ENCODE data around the gene GNAZ. TPM values are rescaled to one million over a fixed set of nuclear protein-coding genes. Genes with fewer than 3 reads are reported as not detected.

GNAZ gene
- total and polyA plus RNA-seq, 2 donors from 2014 or later, result 3.7 to 5.7 TPM

DNA sequence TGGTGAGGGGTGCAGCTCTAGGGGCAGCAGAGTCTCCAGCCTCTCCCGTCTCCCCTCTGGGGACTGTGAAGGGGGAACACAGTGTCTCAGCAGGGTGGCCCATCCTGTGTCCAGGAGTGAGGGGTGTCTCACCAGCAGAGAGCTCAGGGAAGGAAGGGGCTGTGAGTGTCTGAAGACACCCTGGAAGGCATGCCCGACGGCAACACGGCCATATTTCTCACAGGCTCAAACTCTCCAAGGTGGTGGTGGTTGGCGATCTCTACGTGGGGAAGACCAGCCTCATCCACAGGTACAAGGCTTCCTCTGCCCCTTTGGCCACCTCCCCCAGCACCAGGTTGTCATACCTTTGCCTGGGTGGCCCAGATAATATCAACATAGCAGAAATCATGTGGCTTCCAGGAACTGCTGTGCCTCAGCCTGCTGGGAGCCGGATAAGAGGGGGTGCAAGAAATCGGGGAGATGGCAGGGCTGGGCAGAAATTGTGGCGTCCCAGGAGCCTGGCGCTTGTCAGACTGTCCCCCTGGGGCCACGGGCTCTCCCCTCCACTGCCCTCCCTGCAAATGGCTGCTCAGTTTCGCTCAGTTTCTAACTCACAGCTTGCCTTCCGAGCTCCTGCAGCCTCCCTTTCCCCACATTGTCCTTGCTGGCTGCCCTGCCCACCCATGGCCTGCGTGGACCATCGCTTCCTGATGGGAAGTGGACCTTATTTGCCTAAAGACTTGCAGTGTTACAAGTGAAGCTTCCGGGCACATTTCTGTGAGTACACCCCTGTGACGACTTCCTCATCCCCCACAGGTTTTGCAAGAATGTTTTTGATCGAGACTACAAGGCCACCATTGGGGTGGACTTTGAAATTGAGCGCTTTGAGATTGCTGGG, 82.2 kb downstream of the GNAZ start:
- H3K4me1 ChIP-seq (ENCODE audit: control insufficient read depth in 2 of 3, insufficient read depth in 2 of 3, low read depth in 1 of 3, low read length in 3 of 3), result peaks cover 0 to under 1% (median 0%) of the 10 kb centered on the region in 3 donors

DNA sequence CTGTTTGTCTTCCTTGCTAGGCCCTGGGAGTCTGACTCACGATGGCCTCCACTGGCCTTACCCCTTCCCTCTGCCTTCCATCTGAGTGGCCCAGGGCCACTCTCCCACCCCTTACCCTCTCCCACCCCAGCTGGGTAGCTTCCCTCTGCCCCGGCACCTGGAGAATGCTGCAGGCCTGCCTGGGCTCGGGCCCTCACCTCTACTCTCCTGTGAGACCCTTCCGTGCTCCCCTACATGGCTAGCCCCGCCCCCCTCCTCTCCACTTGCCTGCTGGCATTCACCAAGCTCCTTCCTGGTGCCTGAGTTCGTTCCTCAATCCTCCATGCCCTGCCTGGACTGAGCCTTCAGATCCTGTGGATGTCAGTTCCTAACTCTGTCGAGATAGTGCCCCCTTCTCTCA, 83.7 kb downstream of the GNAZ start:
- peaks cover 0 to 17% (median 9%) of the 10 kb centered on the region in 3 donors for H3K36me3 ChIP-seq (ENCODE audit: control insufficient read depth in 2 of 3, insufficient read depth in 3 of 3, low read length in 3 of 3)
- no peaks in the 10 kb centered on the region for H3K9me3 ChIP-seq (ENCODE audit: control insufficient read depth in 2 of 3, insufficient read depth in 1 of 3, low read length in 3 of 3)
- H3K4me1 ChIP-seq (ENCODE audit: control insufficient read depth in 2 of 3, insufficient read depth in 2 of 3, low read depth in 1 of 3, low read length in 3 of 3), result peaks cover 0 to 3% (median 0%) of the 10 kb centered on the region in 3 donors
- H3K27me3 ChIP-seq (ENCODE audit: control insufficient read depth, insufficient read depth, low read length), result no peaks in the 10 kb centered on the region
- intact Hi-C loops (cut with DNase I), result no loop called here
- FAIRE-seq (no peak), DNase-seq (peak in 1 of 5 donors; percentile 66)
- no peak overlapping the region for H3K9ac ChIP-seq (ENCODE audit: low read length in 3 of 3)
- TF ChIP-seq, protein P1, sequence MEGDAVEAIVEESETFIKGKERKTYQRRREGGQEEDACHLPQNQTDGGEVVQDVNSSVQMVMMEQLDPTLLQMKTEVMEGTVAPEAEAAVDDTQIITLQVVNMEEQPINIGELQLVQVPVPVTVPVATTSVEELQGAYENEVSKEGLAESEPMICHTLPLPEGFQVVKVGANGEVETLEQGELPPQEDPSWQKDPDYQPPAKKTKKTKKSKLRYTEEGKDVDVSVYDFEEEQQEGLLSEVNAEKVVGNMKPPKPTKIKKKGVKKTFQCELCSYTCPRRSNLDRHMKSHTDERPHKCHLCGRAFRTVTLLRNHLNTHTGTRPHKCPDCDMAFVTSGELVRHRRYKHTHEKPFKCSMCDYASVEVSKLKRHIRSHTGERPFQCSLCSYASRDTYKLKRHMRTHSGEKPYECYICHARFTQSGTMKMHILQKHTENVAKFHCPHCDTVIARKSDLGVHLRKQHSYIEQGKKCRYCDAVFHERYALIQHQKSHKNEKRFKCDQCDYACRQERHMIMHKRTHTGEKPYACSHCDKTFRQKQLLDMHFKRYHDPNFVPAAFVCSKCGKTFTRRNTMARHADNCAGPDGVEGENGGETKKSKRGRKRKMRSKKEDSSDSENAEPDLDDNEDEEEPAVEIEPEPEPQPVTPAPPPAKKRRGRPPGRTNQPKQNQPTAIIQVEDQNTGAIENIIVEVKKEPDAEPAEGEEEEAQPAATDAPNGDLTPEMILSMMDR (IDR thresholded peaks at IDR 0.05; ENCODE audit: borderline replicate concordance, extremely low read depth, insufficient read depth), result no peak
- no peak overlapping the region for H3K4me3 ChIP-seq (ENCODE audit: low read length in 3 of 3)
- no peak overlapping the region for H3K27ac ChIP-seq (ENCODE audit: low read depth in 2 of 2, low read length in 2 of 2)

More for the DNA sequence above, 82.2 kb downstream of the GNAZ start:
- Histone ChIP-seq H3K9ac (ENCODE audit: low read length in 3 of 3) (no peak overlapping the region), H3K27ac (ENCODE audit: low read depth in 2 of 2, low read length in 2 of 2) (no peak overlapping the region), H3K4me3 (ENCODE audit: low read length in 3 of 3) (no peak overlapping the region), H3K36me3 (ENCODE audit: control insufficient read depth in 2 of 3, insufficient read depth in 3 of 3, low read length in 3 of 3) (peaks cover 0 to 24% (median 11%) of the 10 kb centered on the region in 3 donors), H3K9me3 (ENCODE audit: control insufficient read depth in 2 of 3, insufficient read depth in 1 of 3, low read length in 3 of 3) (no peaks in the 10 kb centered on the region), H3K27me3 (ENCODE audit: control insufficient read depth, insufficient read depth, low read length) (no peaks in the 10 kb centered on the region)
- intact Hi-C loops (cut with DNase I), result no loop called here
- TF ChIP-seq, protein P1 (IDR thresholded peaks at IDR 0.05; ENCODE audit: borderline replicate concordance, extremely low read depth, insufficient read depth), result no peak
- FAIRE-seq (no peak), DNase-seq (peak in 1 of 5 donors; percentile 68)

DNA sequence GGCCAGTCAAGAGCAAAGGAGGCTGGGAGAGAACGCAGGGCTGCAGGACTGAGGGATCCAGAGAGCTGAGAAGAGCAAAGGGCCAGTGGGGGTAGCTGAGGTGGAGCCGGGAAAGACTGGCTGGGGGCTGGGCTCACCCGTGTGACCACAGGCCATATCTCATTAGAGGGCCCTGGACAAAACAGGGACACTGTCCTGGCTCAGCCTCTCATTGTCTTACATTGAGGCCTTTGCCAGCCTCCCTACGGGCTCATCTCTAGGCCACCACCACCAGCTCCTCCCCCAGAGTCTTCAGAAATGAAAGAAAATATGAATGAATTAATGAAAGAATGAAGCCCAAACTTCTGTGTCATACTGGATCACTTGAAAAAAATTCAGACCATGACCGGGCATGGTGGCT, 84.1 kb downstream of the GNAZ start:
- Histone ChIP-seq H3K27ac (ENCODE audit: low read depth in 2 of 2, low read length in 2 of 2) (no peak overlapping the region), H3K4me3 (ENCODE audit: low read length in 3 of 3) (no peak overlapping the region), H3K27me3 (ENCODE audit: control insufficient read depth, insufficient read depth, low read length) (no peaks in the 10 kb centered on the region), H3K36me3 (ENCODE audit: control insufficient read depth in 2 of 3, insufficient read depth in 3 of 3, low read length in 3 of 3) (peaks cover 0 to 15% (median 9%) of the 10 kb centered on the region in 3 donors), H3K4me1 (ENCODE audit: control insufficient read depth in 2 of 3, insufficient read depth in 2 of 3, low read depth in 1 of 3, low read length in 3 of 3) (peaks cover 0 to 3% (median 0%) of the 10 kb centered on the region in 3 donors), H3K9ac (ENCODE audit: low read length in 3 of 3) (no peak overlapping the region), H3K9me3 (ENCODE audit: control insufficient read depth in 2 of 3, insufficient read depth in 1 of 3, low read length in 3 of 3) (no peaks in the 10 kb centered on the region)
- TF ChIP-seq, protein P1 (IDR thresholded peaks at IDR 0.05; ENCODE audit: borderline replicate concordance, extremely low read depth, insufficient read depth), result no peak
- intact Hi-C loops (cut with DNase I), result no loop called here
- no peak for FAIRE-seq
- DNase-seq, result no peak
